GM12892 (cell line): ENCODE results near the gene STN1.

Experiments
- POLR2A ChIP-seq: IDR thresholded peaks from 2 replicates; pipeline ENCODE4 v1.6.1; 2011; ENCODE audit warnings: low read depth, low read length, control low read depth
- POLR2AphosphoS5 ChIP-seq: IDR thresholded peaks from 2 replicates; pipeline ENCODE4 v1.6.1; 2011; ENCODE audit warnings: low read depth, low read length, control low read depth
- TAF1 ChIP-seq: IDR thresholded peaks from 2 replicates; pipeline ENCODE4 v1.6.1; 2011; ENCODE audit warnings: low read depth, mild to moderate bottlenecking, control low read depth, low read length, borderline replicate concordance

DNA sequence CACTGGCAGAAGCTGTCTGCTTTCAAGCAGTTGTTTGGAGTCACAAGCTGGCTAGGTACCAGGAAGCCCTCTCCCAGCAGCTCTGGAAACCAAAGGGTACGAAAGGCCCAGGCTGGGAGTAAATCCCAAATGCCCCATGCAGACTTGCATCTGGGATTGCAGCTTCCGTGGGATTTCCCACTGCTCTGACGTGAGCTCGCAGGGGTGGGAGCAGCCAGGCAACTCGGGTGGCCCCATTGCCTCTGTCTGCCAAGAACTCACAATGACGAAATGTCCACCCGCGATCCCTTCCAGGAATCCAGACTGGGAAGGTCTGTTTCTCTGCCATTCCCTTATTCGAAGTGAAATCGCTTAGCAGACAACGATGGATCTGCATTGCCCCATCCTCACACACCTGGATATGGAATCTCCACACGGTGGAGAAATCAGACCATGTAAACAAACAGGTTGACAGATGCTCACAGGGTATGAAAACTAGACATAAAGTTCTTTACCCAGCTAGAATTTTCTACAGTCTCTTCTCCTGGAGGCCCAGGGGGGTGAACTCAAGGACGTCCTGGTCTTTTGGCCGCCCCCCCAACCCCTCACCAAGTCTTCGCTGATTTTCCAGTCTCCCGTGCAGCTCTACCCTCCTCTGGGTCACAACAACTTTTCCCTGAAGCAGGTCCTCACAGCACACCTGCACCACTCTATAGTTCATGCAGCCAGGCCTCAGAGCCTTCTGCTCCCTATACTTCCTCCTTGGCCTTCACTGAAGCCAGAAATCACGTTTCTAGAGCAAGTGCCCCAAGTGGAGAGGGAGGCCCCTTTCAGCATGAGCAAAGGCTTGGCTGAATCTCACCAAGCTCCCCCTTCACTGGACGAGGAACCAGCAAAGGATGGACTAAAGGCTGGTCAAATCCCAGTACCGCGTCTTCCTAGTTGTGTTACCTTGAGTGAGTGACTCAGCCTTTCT lies 82.6 kb downstream of the STN1 start:
- TF ChIP-seq POLR2A (no peak), TAF1 (no peak), POLR2AphosphoS5 (no peak)
